ENCODE results near the gene DERL2.

The DERL2 gene

DNA sequence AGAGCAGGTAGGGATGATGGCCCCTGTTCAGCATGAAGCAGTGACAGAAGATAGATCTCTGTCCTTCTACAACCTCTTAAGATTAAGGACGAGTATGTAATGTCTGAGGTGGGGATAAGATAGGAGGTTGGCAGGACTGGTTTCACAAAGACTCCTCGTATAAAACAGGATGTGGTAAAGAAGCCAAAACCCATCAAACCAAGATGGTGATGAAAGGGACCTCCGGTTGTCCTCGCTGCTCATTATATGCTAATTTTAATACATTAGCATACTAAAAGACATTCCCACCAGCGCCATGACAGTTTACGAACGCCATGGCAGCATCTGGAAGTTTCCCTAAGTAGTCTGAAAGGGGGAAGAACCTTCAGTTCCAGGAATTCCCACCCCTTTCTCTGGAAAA, 27.6 kb upstream of the DERL2 start:
- TF ChIP-seq POLR2A (IDR thresholded peaks at IDR 0.05; ENCODE audit: low read depth, low read length), result no peak
- DNase-seq (ENCODE audit: insufficient read length, low spot score) (no peak), FAIRE-seq (no peak)

DNA sequence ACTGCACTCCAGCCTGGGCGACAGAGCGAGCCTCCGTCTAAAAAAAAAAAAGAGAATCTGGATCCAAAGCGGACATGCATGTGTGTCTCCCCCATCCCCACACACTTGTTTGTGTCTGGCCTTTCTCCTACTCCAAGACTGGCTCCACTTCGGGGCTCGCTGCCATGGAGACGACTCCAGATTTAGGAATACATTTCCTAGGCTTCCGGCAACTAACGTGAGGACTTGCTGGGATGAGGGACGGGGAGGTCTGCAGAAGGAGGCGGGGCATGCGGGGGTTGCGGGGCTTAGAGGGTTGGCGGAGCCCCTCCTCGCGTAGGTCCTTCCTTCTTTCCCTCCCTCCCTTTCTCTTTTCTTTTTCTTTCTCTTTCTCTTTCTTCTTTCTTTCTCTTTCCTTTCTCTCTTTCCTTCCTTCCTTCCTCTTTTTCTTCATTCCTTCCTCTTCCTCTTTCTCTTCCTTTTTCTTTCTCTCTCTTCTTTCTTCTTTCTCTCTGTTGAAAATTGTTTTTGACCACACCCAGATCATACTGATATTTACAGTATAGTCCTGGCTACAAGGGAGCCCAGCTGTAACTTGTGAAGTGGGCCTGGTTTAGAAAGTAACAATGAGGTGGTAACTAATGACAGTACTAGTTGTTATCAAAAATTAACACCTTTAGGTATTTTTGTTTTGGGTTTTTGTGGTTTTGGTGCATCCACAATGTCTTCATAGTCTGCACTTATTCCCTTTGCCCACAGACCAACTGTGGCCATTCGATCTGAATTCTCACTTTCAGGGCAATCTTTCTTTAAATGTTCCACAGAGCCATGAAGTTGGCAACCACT, 25.6 kb upstream of the DERL2 start:
- DNase-seq (ENCODE audit: insufficient read length, low spot score) (no peak), FAIRE-seq (no peak)
- no peak for TF ChIP-seq POLR2A (IDR thresholded peaks at IDR 0.05; ENCODE audit: low read depth, low read length)

DNA sequence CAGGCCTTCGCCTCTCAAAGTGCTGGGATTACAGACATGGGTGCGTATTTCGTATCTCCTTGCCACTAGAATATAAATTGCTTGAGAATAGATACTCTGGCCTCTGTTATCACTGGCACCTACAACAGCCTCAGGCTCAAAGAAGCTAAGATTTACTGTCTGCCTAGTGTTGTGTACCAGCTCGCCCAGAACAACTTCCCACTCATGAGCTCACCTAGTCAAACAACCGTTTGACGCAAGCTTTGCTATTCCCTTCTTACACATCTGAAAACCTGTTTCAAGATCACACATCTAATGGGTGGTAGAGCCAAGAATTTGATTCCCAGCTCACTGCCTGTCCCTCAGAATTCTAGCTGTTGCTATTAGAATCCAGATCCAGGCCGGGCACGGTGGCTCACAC, 24.8 kb upstream of the DERL2 start:
- no peak for TF ChIP-seq POLR2A (IDR thresholded peaks at IDR 0.05; ENCODE audit: low read depth, low read length)
- FAIRE-seq (no peak), DNase-seq (ENCODE audit: insufficient read length, low spot score) (no peak)

DNA sequence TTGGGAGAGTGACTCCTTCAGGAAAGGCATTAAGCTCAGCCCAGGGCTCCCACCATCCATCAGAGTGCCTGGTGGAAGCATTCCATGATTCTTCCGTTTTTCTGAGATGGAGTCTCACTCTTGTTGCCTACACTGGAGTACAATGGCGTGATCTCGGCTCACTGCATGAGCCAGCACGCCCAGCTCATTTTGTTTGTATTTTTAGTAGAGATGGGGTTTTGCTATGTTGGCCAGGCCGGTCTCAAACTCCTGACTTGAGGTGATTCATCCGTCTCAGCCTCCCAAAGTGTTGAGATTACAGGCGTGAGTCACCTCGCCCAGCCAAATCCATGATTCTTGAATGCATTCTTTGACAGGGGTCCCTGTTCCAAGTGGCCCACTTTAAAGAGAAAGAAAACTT, 23.5 kb upstream of the DERL2 start:
- TF ChIP-seq POLR2A (IDR thresholded peaks at IDR 0.05; ENCODE audit: low read depth, low read length), result no peak
- no peak for FAIRE-seq
- no peak for DNase-seq (ENCODE audit: insufficient read length, low spot score)

DNA sequence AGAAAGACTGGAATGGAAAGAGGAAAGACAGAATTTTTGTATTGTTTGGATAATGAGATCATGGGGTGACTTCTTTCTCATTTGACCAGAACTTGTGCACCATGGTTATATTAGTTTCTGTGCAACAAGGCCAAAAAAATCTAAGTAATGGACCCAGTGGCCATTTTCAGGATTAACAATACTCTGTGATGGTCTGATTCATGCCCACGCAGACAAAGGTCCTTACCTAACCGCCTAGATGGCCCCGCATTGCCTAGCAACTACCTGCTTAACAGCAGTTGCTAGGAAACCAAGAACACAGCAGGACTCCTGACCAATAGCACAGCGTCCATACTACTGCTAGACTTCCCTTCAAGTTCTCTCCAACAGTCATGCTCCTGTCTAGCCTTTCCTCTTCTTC, 22.8 kb upstream of the DERL2 start:
- no peak for TF ChIP-seq POLR2A (IDR thresholded peaks at IDR 0.05; ENCODE audit: low read depth, low read length)
- DNase-seq (ENCODE audit: insufficient read length, low spot score) (no peak), FAIRE-seq (no peak)

DNA sequence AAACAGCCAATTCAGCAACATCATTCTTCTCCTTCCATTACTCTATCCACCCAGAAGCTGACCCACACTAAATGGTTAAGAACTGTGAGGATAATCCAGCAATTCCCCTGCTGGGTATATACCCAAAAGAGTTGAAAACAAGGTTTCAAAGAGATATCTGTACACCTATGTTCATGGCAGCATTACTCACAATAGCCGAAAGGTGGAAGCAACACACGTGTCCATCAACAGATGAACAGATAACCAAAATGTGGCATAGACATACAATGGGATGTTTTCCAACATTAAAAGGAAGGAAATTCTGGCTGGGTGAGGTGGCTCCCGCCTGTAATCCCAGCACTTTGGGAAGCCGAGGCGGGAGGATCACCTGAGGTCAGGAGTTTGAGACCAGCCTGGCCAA, 20.3 kb upstream of the DERL2 start:
- DNase-seq (ENCODE audit: insufficient read length, low spot score) (no peak), FAIRE-seq (no peak)
- no peak for TF ChIP-seq POLR2A (IDR thresholded peaks at IDR 0.05; ENCODE audit: low read depth, low read length)

DNA sequence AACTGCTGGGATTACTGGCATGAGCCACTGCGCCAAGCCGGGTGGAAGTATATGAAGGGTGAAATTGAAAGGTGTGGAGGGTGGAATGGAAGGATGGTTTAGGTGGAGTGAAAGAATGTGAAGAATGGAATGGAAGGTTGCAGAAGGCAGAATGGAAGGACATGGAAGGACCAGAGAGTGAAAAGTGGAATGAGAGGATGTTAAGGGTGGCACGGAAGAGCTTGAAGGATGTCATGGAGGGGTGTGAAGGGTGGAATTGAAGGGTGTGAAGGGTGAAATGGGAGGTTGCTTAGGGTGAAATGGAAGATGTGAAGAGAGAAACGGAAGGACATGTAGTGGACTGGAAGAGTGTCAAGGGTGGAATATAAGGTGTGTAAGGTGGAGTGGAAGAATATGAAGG, 16.6 kb upstream of the DERL2 start:
- no peak for DNase-seq (ENCODE audit: insufficient read length, low spot score)
- TF ChIP-seq POLR2A (IDR thresholded peaks at IDR 0.05; ENCODE audit: low read depth, low read length), result no peak
- FAIRE-seq, result no peak

DNA sequence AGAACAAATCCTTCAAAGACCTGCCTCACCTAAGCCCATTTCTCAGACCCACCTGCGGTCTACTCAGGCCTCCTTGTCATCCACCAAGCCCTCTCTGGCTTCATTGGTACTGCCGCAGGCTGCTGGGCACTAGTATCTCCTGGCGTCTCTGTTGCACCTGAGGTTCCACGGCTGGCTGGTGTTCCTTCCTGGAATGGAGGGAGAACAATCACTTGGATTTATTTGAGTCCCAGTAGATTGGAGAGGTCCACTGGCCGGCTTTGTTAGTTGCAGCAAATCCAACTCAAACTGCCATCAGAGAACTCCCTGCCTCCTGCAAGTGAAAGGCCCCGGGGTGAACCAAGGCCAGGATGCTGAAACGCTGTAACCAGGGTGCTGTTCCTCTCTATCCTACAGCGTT, 15.7 kb upstream of the DERL2 start:
- FAIRE-seq (no peak), DNase-seq (ENCODE audit: insufficient read length, low spot score) (no peak)
- no peak for TF ChIP-seq POLR2A (IDR thresholded peaks at IDR 0.05; ENCODE audit: low read depth, low read length)

DNA sequence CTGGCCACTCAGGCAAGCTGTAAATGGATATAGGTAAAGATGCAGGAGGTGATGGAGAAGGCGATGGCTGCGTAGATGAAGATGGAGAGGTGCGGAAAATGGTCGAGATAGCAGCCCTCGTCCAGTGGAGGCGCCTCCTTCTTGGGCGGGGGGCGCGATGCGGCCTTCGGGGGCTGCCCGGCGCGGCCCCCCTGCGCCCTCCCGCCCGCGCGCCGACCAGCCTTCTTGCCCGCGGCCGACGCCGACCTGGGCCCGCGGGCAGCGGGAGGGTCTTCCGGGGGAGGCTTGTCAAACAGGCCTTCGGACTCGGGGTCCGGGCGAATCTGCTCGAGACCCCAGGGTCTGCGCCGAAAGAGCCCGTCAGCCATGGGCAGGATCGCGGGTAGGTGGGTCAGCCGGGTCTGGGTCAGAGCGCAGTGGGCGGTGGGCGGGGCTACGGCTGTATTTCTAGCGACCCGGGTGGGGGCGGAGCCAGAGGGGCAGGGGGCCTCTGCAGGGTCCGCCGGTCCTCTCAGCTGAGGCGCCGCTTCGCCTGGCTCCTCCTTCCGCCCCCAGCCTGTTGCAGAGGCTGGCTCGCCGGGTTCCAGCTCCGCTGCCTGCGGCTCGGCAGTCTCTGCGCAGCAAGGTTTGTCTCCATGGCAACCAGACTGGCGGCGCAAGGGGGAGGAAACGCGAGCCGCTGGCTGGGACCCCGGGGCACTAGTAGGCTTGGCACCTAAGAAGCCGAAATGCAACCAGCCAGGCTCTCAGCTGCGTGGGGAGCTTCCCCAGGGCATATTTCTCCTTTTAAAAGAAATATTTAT, 14.8 kb upstream of the DERL2 start:
- FAIRE-seq (no peak), DNase-seq (ENCODE audit: insufficient read length, low spot score) (peak; percentile 44)
- TF ChIP-seq POLR2A (IDR thresholded peaks at IDR 0.05; ENCODE audit: low read depth, low read length), result no peak

DNA sequence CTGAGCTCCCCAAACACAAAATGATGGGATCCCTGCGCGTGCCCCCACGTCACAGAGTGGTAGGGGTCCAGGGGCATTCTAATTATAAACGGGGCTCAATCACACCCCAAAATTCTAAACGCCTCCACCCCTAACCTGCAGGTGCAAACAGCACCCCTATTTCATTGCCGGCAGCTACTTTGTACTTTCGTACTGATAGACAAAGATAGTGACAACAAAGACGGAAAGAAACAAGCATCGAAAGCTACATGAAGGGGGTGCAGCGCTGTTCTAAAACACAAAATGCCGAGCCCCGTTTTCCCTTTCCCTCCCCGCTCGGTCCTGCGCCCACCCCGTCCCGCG, 14.2 kb upstream of the DERL2 start:
- FAIRE-seq (no peak), DNase-seq (ENCODE audit: insufficient read length, low spot score) (no peak)
- no peak for TF ChIP-seq POLR2A (IDR thresholded peaks at IDR 0.05; ENCODE audit: low read depth, low read length)

DNA sequence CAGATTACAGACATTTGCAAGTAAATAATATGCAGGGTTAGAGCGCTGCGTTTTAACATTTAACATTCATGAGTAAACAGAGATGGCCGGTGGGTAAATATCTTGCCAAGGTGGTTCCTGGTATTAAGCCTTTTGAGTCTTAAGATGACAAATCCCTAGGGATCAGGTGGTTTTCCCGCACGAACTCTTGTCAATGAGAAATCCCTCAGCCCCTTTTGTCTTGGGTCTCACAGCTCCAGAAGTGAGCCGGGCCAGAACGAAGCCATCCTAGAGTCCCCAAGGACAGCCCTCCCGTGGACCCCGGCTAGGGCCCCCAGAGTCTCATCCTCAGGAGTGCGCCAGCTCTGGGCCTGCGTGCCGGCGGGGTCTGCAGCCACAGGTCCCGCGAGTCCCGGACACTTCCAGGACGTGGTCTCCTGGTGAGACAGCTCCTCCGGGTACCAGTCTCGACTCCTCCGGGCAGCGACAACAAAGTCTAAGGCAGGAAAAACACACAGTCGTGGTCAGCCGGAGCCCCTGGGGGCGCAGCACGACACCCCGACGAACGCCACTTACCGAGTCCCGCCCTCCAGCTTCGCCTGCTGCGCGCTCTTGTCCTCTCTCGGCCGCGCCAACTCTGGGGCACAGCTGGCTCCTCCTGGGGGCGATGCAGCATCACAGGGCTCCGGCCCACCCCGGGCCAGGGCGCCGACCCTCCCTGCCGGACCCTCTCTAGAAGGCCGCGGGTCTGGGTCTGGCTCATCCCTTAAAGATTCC, 13.7 kb upstream of the DERL2 start:
- no peak for TF ChIP-seq POLR2A (IDR thresholded peaks at IDR 0.05; ENCODE audit: low read depth, low read length)
- FAIRE-seq, result no peak
- no peak for DNase-seq (ENCODE audit: insufficient read length, low spot score)

DNA sequence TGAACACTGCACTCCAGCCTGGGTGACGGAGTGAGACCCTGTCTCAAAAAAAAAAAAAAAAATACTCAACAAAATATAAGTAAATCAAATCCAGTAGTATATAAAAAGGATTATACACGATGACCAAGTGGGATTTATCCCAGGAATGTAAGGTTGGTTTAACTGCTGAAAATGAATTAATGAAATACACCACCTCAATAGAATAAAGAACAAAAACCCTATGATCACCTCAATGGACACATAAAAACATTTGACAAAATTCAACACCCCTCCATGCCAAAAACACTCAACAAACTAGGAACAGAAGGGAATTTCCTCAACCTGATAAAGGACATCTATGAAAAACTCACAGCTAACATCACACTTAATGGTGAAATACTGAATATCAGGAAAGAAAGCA, 7.0 kb upstream of the DERL2 start:
- FAIRE-seq (no peak), DNase-seq (ENCODE audit: insufficient read length, low spot score) (no peak)
- TF ChIP-seq POLR2A (IDR thresholded peaks at IDR 0.05; ENCODE audit: low read depth, low read length), result no peak

DNA sequence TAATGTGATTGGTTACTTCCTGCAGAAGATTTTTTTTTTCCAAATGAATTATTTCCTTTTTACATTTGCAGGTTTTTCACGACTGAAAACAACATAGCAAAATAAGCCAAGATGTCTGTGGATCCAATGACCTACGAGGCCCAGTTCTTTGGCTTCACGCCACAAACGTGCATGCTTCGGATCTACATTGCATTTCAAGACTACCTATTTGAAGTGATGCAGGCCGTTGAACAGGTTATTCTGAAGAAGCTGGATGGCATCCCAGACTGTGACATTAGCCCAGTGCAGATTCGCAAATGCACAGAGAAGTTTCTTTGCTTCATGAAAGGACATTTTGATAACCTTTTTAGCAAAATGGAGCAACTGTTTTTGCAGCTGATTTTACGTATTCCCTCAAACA, 2.8 kb upstream of the DERL2 start:
- TF ChIP-seq POLR2A (IDR thresholded peaks at IDR 0.05; ENCODE audit: low read depth, low read length), result no peak
- FAIRE-seq (no peak), DNase-seq (ENCODE audit: insufficient read length, low spot score) (no peak)

All from H54 (cell line).